ENCODE measurements around the gene IL1RN. TPM values are rescaled to one million over a fixed set of nuclear protein-coding genes. Genes with fewer than 3 reads are reported as not detected.

Gene IL1RN
- total and polyA plus RNA-seq, 2 of the 13 experiments (the other 11 are each of a cell fraction or from before 2014, with no cell fraction given) = 21.2 to 101 TPM

DNA sequence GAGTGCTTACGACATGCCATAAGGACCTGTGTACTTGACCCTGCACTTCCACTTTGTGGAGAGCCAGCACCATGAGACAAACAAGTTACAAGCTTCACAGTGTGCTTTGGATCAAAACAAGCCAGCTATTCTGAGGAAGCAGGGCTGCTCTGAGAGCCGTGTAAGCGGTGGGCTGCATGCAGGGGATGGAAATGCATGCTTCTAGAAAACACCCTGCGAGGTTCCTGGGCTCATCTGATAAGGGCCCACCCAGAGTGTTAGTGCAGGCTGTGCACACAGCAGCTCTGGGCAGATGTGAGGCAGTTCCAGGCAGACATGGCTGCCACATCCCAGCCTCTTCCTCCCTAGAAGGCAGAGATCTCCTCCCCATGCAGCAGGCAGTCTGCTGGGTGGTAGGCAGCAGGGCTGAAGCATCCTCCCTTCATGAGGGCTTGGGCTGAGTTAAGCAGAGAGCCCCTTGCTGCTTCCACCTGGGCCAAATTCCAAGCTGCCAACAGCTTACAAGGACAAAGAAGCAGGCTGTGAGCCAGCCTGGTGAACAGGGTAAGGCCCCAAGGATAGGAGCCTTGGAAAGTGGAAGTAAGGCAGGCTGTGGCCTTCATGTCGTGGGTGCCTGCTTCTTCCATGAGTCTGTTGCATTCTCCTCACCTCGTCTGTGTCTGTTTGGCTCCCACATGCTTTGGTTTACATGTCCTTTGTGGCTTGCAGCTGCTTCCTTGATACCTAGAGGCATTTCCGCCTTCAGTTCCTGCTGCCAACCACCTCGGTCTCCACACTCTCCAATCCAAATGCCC lies 54.1 kb downstream of the IL1RN start (continued):
- TF ChIP-seq AGO2 (optimal IDR thresholded peaks at IDR 0.05; ENCODE audit: low read depth, low read length) = no peak
- no peak for TF ChIP-seq GTF3A (CRISPR knock-in tag; conservative IDR thresholded peaks at IDR 0.05)
- TF ChIP-seq ZNF577 (CRISPR knock-in tag; IDR thresholded peaks at IDR 0.05; ENCODE audit: borderline replicate concordance, low read depth) = no peak
- TF ChIP-seq ZKSCAN8 (CRISPR knock-in tag; IDR thresholded peaks at IDR 0.05; ENCODE audit: borderline replicate concordance) = no peak
- TF ChIP-seq SAP130 (CRISPR knock-in tag; IDR thresholded peaks at IDR 0.05; ENCODE audit: low read depth) = peak; percentile 41; the same call in 1 of the 2 replicates
- no peak for TF ChIP-seq ZNF30 (CRISPR knock-in tag; IDR thresholded peaks at IDR 0.05)
- TF ChIP-seq, protein P1, sequence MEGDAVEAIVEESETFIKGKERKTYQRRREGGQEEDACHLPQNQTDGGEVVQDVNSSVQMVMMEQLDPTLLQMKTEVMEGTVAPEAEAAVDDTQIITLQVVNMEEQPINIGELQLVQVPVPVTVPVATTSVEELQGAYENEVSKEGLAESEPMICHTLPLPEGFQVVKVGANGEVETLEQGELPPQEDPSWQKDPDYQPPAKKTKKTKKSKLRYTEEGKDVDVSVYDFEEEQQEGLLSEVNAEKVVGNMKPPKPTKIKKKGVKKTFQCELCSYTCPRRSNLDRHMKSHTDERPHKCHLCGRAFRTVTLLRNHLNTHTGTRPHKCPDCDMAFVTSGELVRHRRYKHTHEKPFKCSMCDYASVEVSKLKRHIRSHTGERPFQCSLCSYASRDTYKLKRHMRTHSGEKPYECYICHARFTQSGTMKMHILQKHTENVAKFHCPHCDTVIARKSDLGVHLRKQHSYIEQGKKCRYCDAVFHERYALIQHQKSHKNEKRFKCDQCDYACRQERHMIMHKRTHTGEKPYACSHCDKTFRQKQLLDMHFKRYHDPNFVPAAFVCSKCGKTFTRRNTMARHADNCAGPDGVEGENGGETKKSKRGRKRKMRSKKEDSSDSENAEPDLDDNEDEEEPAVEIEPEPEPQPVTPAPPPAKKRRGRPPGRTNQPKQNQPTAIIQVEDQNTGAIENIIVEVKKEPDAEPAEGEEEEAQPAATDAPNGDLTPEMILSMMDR (CRISPR knock-in tag; IDR thresholded peaks at IDR 0.05) = 0 out of 2 replicates have a peak, but pooled peaks have one; percentile 2
- 0 out of 2 replicates have a peak, but pooled peaks have one; percentile 29 for TF ChIP-seq HDAC2 (CRISPR knock-in tag; IDR thresholded peaks at IDR 0.05)
- no peak for TF ChIP-seq CCAR2 (optimal IDR thresholded peaks at IDR 0.05; ENCODE audit: low read depth, low read length)
- TF ChIP-seq SP140L (CRISPR knock-in tag; IDR thresholded peaks at IDR 0.05; ENCODE audit: borderline replicate concordance) = no peak
- TF ChIP-seq HNRNPUL1 (IDR thresholded peaks at IDR 0.05; ENCODE audit: low read depth, low read length) = no peak
- TF ChIP-seq, protein P2, sequence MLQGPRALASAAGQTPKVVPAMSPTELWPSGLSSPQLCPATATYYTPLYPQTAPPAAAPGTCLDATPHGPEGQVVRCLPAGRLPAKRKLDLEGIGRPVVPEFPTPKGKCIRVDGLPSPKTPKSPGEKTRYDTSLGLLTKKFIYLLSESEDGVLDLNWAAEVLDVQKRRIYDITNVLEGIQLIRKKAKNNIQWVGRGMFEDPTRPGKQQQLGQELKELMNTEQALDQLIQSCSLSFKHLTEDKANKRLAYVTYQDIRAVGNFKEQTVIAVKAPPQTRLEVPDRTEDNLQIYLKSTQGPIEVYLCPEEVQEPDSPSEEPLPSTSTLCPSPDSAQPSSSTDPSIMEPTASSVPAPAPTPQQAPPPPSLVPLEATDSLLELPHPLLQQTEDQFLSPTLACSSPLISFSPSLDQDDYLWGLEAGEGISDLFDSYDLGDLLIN (CRISPR knock-in tag; IDR thresholded peaks at IDR 0.05; ENCODE audit: borderline replicate concordance) = no peak; the same call in 1 of the 2 replicates
- TF ChIP-seq, protein P3, sequence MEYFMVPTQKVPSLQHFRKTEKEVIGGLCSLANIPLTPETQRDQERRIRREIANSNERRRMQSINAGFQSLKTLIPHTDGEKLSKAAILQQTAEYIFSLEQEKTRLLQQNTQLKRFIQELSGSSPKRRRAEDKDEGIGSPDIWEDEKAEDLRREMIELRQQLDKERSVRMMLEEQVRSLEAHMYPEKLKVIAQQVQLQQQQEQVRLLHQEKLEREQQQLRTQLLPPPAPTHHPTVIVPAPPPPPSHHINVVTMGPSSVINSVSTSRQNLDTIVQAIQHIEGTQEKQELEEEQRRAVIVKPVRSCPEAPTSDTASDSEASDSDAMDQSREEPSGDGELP (IDR thresholded peaks at IDR 0.05; ENCODE audit: borderline replicate concordance, low read depth) = no peak
- no peak for TF ChIP-seq ZNF230 (CRISPR knock-in tag; IDR thresholded peaks at IDR 0.05)
- TF ChIP-seq KLF12 (CRISPR knock-in tag; IDR thresholded peaks at IDR 0.05; ENCODE audit: borderline replicate concordance) = no peak
- no peak for TF ChIP-seq HOXA9 (CRISPR knock-in tag; IDR thresholded peaks at IDR 0.05; ENCODE audit: borderline replicate concordance)
- TF ChIP-seq SNRNP70 (IDR thresholded peaks at IDR 0.05; ENCODE audit: low read depth, low read length) = no peak
- TF ChIP-seq ATRX (CRISPR knock-in tag; IDR thresholded peaks at IDR 0.05; ENCODE audit: borderline replicate concordance) = no peak
- no peak for TF ChIP-seq ZNF841 (CRISPR knock-in tag; IDR thresholded peaks at IDR 0.05; ENCODE audit: borderline replicate concordance)
- TF ChIP-seq SATB2 (CRISPR knock-in tag; IDR thresholded peaks at IDR 0.05) = no peak
- no peak for TF ChIP-seq MED13 (CRISPR knock-in tag; IDR thresholded peaks at IDR 0.05)
- TF ChIP-seq, protein P4, sequence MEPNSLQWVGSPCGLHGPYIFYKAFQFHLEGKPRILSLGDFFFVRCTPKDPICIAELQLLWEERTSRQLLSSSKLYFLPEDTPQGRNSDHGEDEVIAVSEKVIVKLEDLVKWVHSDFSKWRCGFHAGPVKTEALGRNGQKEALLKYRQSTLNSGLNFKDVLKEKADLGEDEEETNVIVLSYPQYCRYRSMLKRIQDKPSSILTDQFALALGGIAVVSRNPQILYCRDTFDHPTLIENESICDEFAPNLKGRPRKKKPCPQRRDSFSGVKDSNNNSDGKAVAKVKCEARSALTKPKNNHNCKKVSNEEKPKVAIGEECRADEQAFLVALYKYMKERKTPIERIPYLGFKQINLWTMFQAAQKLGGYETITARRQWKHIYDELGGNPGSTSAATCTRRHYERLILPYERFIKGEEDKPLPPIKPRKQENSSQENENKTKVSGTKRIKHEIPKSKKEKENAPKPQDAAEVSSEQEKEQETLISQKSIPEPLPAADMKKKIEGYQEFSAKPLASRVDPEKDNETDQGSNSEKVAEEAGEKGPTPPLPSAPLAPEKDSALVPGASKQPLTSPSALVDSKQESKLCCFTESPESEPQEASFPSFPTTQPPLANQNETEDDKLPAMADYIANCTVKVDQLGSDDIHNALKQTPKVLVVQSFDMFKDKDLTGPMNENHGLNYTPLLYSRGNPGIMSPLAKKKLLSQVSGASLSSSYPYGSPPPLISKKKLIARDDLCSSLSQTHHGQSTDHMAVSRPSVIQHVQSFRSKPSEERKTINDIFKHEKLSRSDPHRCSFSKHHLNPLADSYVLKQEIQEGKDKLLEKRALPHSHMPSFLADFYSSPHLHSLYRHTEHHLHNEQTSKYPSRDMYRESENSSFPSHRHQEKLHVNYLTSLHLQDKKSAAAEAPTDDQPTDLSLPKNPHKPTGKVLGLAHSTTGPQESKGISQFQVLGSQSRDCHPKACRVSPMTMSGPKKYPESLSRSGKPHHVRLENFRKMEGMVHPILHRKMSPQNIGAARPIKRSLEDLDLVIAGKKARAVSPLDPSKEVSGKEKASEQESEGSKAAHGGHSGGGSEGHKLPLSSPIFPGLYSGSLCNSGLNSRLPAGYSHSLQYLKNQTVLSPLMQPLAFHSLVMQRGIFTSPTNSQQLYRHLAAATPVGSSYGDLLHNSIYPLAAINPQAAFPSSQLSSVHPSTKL (CRISPR knock-in tag; IDR thresholded peaks at IDR 0.05) = peak; percentile 48; the same call in 1 of the 2 replicates
